ENCODE measurements around the gene MUC5B.

- TF ChIP-seq CTCF (IDR thresholded peaks at IDR 0.05) (no peak), POLR2A (IDR thresholded peaks at IDR 0.05) (no peak)
These were observed 48.5 kb downstream of the MUC5B start for GRCh38 chr11:1271406-1271805.

Data from vagina (tissue), 2 donors.